SK-N-MC (cell line): ENCODE data around the gene SLC39A11.

Experiments
- DNase-seq: peaks from one replicate; pipeline ENCODE4 v3.0.0-alpha.2; 2011; ENCODE audit warnings: low read depth, low spot score
- H3K27ac ChIP-seq: fragments of 200-600 bp; sonication (generic); 2 replicates; pipeline ENCODE4 v1.5.1; 2016; ENCODE audit warnings: mixed run types
- H3K36me3 ChIP-seq: fragments of 200-600 bp; sonication (generic); 2 replicates; pipeline ENCODE4 v1.6.1; 2017; ENCODE audit warnings: antibody characterized with exemption, low read length, mixed read lengths; ENCODE audit not compliant: insufficient read depth
- H3K4me3 ChIP-seq: fragments of 200-600 bp; sonication (generic); 2 replicates; pipeline ENCODE4 v1.5.1; 2016
- H3K9ac ChIP-seq: fragments of 200-600 bp; sonication (generic); 2 replicates; pipeline ENCODE4 v1.8.0; 2017; ENCODE audit warnings: mixed run types, mixed read lengths; ENCODE audit not compliant: insufficient read length
- H3K9me3 ChIP-seq: fragments of 200-600 bp; sonication (generic); 2 replicates; pipeline ENCODE4 v1.6.1; 2017; ENCODE audit warnings: low read depth, mild to moderate bottlenecking, antibody characterized with exemption, low read length, moderate library complexity, mixed read lengths
- EZH2 ChIP-seq: fragments of 200-600 bp; sonication (generic); IDR thresholded peaks from one replicate; pipeline ENCODE4 v1.6.1; 2017; ENCODE audit warnings: antibody characterized with exemption
- FOXP2 ChIP-seq: optimal IDR thresholded peaks from 2 replicates; pipeline ENCODE3; 2011; ENCODE audit warnings: mild to moderate bottlenecking, moderate library complexity; ENCODE audit not compliant: insufficient read depth; ENCODE audit errors: extremely low read length, control extremely low read depth
- POLR2AphosphoS5 ChIP-seq: IDR thresholded peaks from 2 replicates; pipeline ENCODE4 v1.6.1; 2012; ENCODE audit warnings: mild to moderate bottlenecking, low read depth, low read length, borderline replicate concordance

Gene SLC39A11

GRCh38 chr17:72991651-72992050 is 100.8 kb downstream of the SLC39A11 start:
- H3K4me3 ChIP-seq: no peak overlapping the region
- no peak for DNase-seq
- no peaks in the 10 kb centered on the region for H3K36me3 ChIP-seq
- TF ChIP-seq FOXP2 (no peak), POLR2AphosphoS5 (no peak), EZH2 (no peak)
- H3K27ac ChIP-seq: no peak overlapping the region
- H3K9ac ChIP-seq: no peak overlapping the region
- no peaks in the 10 kb centered on the region for H3K9me3 ChIP-seq

GRCh38 chr17:72989074-72989610 is 103.3 kb downstream of the SLC39A11 start:
- Histone ChIP-seq H3K9me3 (no peaks in the 10 kb centered on the region), H3K4me3 (no peak overlapping the region), H3K36me3 (no peaks in the 10 kb centered on the region), H3K27ac (no peak overlapping the region), H3K9ac (no peak overlapping the region)
- no peak for DNase-seq
- TF ChIP-seq EZH2 (no peak), FOXP2 (no peak), POLR2AphosphoS5 (no peak)

GRCh38 chr17:72988451-72988850 is 104.0 kb downstream of the SLC39A11 start:
- H3K9ac ChIP-seq: no peak overlapping the region
- no peaks in the 10 kb centered on the region for H3K36me3 ChIP-seq
- no peak overlapping the region for H3K4me3 ChIP-seq
- DNase-seq: no peak
- TF ChIP-seq POLR2AphosphoS5: no peak
- no peak for TF ChIP-seq EZH2
- TF ChIP-seq FOXP2: no peak
- no peaks in the 10 kb centered on the region for H3K9me3 ChIP-seq
- no peak overlapping the region for H3K27ac ChIP-seq

GRCh38 chr17:72987166-72987565 is 105.3 kb downstream of the SLC39A11 start:
- TF ChIP-seq EZH2: no peak
- TF ChIP-seq POLR2AphosphoS5: no peak
- no peak for TF ChIP-seq FOXP2
- no peak for DNase-seq
- H3K9me3 ChIP-seq: no peaks in the 10 kb centered on the region
- H3K36me3 ChIP-seq: no peaks in the 10 kb centered on the region
- H3K4me3 ChIP-seq: no peak overlapping the region
- H3K27ac ChIP-seq: no peak overlapping the region
- no peak overlapping the region for H3K9ac ChIP-seq

- Histone ChIP-seq H3K9me3 (no peaks in the 10 kb centered on the region), H3K36me3 (no peaks in the 10 kb centered on the region), H3K4me3 (no peak overlapping the region), H3K27ac (no peak overlapping the region), H3K9ac (no peak overlapping the region)
- DNase-seq: peak; percentile 12
- TF ChIP-seq EZH2 (no peak), FOXP2 (no peak), POLR2AphosphoS5 (no peak)
Measured at GRCh38 chr17:72985882-72986720, 106.4 kb downstream of the SLC39A11 start.

GRCh38 chr17:72984926-72985325 is 107.6 kb downstream of the SLC39A11 start:
- Histone ChIP-seq H3K9me3 (no peaks in the 10 kb centered on the region), H3K4me3 (no peak overlapping the region), H3K36me3 (no peaks in the 10 kb centered on the region), H3K9ac (no peak overlapping the region), H3K27ac (no peak overlapping the region)
- no peak for TF ChIP-seq POLR2AphosphoS5
- no peak for TF ChIP-seq EZH2
- TF ChIP-seq FOXP2: no peak
- no peak for DNase-seq

GRCh38 chr17:72984145-72984925 is 108.2 kb downstream of the SLC39A11 start:
- no peak overlapping the region for H3K4me3 ChIP-seq
- H3K36me3 ChIP-seq: no peaks in the 10 kb centered on the region
- H3K9me3 ChIP-seq: no peaks in the 10 kb centered on the region
- H3K27ac ChIP-seq: no peak overlapping the region
- no peak overlapping the region for H3K9ac ChIP-seq
- DNase-seq: no peak
- no peak for TF ChIP-seq FOXP2
- no peak for TF ChIP-seq POLR2AphosphoS5
- TF ChIP-seq EZH2: no peak

- H3K36me3 ChIP-seq: no peaks in the 10 kb centered on the region
- no peak overlapping the region for H3K4me3 ChIP-seq
- no peaks in the 10 kb centered on the region for H3K9me3 ChIP-seq
- DNase-seq: no peak
- TF ChIP-seq FOXP2: no peak
- no peak for TF ChIP-seq POLR2AphosphoS5
- no peak for TF ChIP-seq EZH2
- H3K27ac ChIP-seq: no peak overlapping the region
- H3K9ac ChIP-seq: no peak overlapping the region
Measured at GRCh38 chr17:72982680-72983079, 109.8 kb downstream of the SLC39A11 start.
